ENCODE results near the gene XPO5.

DNA sequence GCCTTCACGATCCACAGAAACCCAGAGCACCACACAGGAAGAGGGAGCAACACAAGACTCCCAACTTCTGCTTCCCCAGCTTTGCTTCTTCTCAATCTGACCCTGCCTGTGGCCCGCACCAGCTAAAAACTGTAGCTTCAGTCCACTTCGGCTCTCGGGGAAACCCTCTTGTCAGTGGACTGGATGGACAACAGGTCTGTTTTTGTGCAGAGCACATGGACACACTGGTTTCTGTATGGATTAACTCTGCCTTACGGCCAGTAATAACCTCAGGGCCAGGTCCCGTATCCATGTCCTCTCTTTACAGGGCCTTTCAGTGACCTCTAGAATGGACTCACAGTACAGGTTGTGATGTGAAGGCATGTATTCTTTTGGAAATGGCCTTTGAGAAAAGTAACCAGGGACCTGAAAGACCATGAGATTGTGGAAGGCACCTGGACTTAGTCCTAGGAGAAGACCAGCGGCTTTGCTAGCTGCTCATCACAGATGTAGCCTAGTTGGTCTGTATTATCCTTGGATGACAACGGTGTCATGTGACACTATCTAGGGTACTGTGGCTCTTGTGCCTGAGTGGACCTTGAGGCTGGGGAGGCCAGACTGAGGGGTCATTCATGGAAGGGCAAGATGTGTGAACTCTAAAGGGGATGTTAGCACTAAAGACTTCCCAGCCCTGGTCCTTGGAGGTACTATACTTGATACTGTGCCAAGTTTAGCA, 53.1 kb downstream of the XPO5 start:
- TF ChIP-seq, protein P1, sequence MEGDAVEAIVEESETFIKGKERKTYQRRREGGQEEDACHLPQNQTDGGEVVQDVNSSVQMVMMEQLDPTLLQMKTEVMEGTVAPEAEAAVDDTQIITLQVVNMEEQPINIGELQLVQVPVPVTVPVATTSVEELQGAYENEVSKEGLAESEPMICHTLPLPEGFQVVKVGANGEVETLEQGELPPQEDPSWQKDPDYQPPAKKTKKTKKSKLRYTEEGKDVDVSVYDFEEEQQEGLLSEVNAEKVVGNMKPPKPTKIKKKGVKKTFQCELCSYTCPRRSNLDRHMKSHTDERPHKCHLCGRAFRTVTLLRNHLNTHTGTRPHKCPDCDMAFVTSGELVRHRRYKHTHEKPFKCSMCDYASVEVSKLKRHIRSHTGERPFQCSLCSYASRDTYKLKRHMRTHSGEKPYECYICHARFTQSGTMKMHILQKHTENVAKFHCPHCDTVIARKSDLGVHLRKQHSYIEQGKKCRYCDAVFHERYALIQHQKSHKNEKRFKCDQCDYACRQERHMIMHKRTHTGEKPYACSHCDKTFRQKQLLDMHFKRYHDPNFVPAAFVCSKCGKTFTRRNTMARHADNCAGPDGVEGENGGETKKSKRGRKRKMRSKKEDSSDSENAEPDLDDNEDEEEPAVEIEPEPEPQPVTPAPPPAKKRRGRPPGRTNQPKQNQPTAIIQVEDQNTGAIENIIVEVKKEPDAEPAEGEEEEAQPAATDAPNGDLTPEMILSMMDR (IDR thresholded peaks at IDR 0.05; ENCODE audit: poor library complexity, severe bottlenecking): no peak
- no peak for TF ChIP-seq SMC3 (conservative IDR thresholded peaks at IDR 0.05; ENCODE audit: poor library complexity)
- TF ChIP-seq TAF1 (IDR thresholded peaks at IDR 0.05; ENCODE audit: low read depth): no peak
- no peak for TF ChIP-seq RAD21 (conservative IDR thresholded peaks at IDR 0.05)
- TF ChIP-seq, protein P2, sequence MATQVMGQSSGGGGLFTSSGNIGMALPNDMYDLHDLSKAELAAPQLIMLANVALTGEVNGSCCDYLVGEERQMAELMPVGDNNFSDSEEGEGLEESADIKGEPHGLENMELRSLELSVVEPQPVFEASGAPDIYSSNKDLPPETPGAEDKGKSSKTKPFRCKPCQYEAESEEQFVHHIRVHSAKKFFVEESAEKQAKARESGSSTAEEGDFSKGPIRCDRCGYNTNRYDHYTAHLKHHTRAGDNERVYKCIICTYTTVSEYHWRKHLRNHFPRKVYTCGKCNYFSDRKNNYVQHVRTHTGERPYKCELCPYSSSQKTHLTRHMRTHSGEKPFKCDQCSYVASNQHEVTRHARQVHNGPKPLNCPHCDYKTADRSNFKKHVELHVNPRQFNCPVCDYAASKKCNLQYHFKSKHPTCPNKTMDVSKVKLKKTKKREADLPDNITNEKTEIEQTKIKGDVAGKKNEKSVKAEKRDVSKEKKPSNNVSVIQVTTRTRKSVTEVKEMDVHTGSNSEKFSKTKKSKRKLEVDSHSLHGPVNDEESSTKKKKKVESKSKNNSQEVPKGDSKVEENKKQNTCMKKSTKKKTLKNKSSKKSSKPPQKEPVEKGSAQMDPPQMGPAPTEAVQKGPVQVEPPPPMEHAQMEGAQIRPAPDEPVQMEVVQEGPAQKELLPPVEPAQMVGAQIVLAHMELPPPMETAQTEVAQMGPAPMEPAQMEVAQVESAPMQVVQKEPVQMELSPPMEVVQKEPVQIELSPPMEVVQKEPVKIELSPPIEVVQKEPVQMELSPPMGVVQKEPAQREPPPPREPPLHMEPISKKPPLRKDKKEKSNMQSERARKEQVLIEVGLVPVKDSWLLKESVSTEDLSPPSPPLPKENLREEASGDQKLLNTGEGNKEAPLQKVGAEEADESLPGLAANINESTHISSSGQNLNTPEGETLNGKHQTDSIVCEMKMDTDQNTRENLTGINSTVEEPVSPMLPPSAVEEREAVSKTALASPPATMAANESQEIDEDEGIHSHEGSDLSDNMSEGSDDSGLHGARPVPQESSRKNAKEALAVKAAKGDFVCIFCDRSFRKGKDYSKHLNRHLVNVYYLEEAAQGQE (IDR thresholded peaks at IDR 0.05; ENCODE audit: borderline replicate concordance): no peak
- TF ChIP-seq EZH2 (IDR thresholded peaks at IDR 0.05; ENCODE audit: borderline replicate concordance, insufficient read depth, low read length, poor library complexity, severe bottlenecking): no peak
